Pericardium fibroblast (primary cell): ENCODE data around the gene PDPK1. TPM values are rescaled to one million over a fixed set of nuclear protein-coding genes. Genes with fewer than 3 reads are reported as not detected.

Experiments used
- total RNA-seq: library from RNA; depleted of rRNA; stranded (reverse); fragments of >200 nt; gene quantifications from 2 replicates; pipeline ENCODE4 v1.2.3, GENCODE V29; 2015

PDPK1 gene
- 16.1 and 17.2 TPM in 2 replicates for total RNA-seq

DNA sequence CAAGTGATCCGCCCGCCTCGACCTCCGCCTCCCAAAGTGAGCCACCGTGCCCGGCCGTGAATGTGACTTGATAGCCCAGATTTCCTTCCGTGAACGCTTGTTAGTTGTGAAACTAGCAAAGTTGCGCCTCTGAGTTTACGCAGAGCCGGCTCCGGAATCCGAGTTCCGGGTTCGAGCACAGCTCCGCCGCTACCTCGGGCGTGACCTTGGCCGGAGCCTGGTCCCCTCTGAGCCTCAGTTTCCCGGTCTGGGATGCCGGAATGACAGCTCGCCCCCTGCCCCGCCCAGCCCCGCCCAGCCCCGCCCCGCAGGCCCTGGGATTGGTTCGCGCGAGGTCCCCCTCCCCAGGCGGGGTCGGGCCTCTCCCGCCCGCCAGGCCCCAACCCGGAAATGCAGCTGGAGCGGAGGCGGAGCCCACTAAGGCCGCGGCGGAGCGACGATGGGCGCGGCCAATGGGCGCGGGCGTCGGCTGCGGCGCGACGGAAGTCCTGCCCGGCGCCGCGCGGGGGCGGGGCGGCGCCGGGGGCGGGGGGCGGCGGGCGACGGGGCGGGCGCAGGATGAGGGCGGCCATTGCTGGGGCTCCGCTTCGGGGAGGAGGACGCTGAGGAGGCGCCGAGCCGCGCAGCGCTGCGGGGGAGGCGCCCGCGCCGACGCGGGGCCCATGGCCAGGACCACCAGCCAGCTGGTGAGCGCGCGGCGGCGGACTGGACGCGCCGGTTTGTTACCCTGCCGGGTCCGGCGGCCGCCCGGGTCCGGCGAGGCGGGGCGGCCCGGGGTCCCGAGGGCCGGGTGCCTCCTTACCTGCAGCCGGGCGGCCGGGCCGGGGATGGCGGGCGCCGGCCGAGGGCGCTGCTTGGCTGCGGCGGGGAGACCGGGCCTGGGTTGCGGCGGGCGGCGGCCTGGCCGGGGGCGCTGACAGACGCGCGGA is at the start of gene PDPK1:
Gene PDPK1, plus strand, starts transcription at position 571 of the 929 bp plus-strand sequence. Its CDS starts 92 bp downstream, at position 663.

DNA sequence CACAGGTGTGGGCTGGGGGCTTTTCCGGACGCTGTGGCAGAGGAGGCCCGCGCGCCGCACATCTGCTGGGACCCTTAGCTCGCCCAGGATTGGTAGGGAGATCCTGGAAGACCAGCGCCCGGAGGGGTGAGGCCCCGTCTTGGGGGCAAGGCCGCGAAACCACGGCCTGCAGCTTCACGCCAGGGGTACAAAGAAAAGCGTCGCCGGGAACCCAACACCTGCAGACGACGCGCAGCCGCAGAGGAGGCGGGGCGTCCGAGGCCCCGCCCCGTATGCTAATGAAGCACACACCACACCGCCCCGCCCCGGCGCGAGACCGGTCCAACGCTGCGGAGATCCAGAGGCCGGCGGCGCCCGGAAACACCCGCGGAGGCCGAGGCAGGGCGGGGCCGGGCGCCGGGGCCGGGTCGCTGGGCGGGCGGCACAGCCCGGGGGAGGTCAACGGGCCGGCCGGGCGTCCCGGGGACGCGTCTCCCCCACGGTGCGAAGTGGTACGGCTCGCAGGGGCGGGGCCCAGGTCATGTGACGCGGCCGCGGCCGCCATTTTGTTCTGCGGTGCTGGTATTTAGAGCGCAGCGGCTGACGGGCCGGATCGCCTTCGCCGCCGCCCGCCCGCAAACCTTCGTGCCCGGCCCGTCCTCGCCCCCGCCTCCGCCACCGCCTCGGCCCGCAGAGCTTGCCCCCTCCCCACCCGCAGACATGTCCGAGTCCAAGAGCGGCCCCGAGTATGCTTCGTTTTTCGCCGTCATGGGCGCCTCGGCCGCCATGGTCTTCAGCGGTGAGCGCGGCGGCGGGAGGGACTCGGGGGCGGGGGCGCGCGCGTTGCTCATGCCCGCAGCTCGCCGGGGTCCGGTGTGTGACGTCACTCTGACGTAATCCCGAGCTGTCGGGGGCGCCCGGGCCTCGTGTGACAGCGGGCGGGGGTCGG is 24.2 kb upstream of the PDPK1 start, which contains the start of gene ATP6V0C:
Gene ATP6V0C, plus strand, starts transcription at position 548 of the 928 bp plus-strand sequence. Its CDS starts 152 bp downstream, at position 700.

DNA sequence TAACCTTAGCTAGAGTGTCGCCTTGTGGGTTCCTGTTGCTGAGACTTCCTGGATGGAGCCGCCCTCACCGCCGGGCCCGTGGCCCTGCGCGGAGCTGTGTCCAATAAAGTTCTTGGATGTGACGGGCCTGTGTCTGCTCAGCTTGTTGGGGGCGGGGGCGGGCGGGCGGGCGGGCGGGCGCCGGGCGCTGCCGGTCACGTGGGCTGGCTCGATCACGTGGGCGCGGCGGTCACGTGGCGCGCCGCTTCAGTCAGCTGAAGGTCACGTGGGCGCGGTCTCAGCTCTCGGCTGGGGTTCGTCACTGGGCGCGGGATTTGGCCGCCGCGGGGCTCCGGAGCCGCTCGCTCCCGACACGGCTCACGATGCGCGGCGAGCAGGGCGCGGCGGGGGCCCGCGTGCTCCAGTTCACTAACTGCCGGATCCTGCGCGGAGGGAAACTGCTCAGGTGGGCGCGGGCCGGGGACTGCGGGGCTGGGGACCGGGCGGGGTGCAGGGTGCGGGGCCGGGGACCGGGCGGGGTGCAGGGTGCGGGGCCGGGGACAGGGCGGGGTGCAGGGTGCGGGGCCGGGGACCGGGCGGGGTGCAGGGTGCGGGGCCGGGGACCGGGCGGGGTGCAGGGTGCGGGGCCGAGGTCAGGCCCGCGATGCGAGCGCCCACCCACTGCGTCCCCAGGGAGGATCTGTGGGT is 17.6 kb upstream of the PDPK1 start, which contains the start of gene AMDHD2:
Gene AMDHD2, plus strand, starts transcription at position 275 of the 687 bp plus-strand sequence. Its CDS starts 88 bp downstream, at position 363.

DNA sequence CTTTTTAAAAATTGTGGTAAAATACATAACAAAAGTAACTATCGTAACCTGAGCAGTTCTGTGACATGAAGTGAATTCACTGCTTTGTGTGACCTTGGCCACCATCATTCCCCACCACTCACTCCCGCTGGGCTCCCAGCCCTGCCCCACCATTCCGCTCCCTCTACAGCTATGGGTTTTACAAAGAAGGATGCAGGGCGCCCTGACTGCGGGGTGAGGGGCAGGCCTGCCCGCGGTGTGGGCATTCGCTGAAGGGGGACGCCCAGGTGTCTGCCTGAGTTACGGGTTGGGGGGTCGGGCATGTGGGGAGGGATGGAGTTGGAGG is 6.5 kb upstream of the PDPK1 start, which contains the start of gene CEMP1:
Gene CEMP1, minus strand, starts transcription at position 38 of the 325 bp plus-strand sequence. CDS start 335 bp downstream, outside the sequence.

Other genes starting within 250 kb of the PDPK1 start
- gene ABCA3, start 197.3 kb upstream of the PDPK1 start, total RNA-seq = 0.60 and 0.82 TPM in 2 replicates
- gene CCNF, start 108.6 kb upstream of the PDPK1 start, total RNA-seq = 3.9 and 4.7 TPM in 2 replicates
- 3.7 and 5.5 TPM in 2 replicates for gene TEDC2, start 77.9 kb upstream of the PDPK1 start, total RNA-seq
- 0.47 and 0.51 TPM in 2 replicates for gene NTN3, start 66.7 kb upstream of the PDPK1 start, total RNA-seq
- gene TBC1D24, start 62.9 kb upstream of the PDPK1 start, total RNA-seq = 9.3 and 11.6 TPM in 2 replicates
- gene ATP6V0C, start 24.1 kb upstream of the PDPK1 start, total RNA-seq = 28.6 and 45.0 TPM in 2 replicates
- 40.1 and 46.6 TPM in 2 replicates for gene AMDHD2, start 17.6 kb upstream of the PDPK1 start, total RNA-seq
- not detected in 2 replicates for gene CEMP1, start 6.6 kb upstream of the PDPK1 start, total RNA-seq
- gene KCTD5, start 144.5 kb downstream of the PDPK1 start, total RNA-seq = 19.1 and 28.0 TPM in 2 replicates
- gene PRSS27, start 182.2 kb downstream of the PDPK1 start, total RNA-seq = 0.23 and 3.6 TPM in 2 replicates
- gene SRRM2, start 214.6 kb downstream of the PDPK1 start, total RNA-seq = 75.3 and 87.8 TPM in 2 replicates
- gene ELOB, start 239.3 kb downstream of the PDPK1 start, total RNA-seq = 326 and 385 TPM in 2 replicates
- gene PRSS33, start 249.5 kb downstream of the PDPK1 start, total RNA-seq = not detected in 2 replicates